ENCODE results near the gene FAIM2. TPM values are rescaled to one million over a fixed set of nuclear protein-coding genes. Genes with fewer than 3 reads are reported as not detected.

FAIM2 gene
- total and polyA plus RNA-seq, 9 of the 15 experiments (the other 6 are each of a cell fraction or from before 2014, with no cell fraction given): 0.01 to 0.10 TPM; not detected in 7

DNA sequence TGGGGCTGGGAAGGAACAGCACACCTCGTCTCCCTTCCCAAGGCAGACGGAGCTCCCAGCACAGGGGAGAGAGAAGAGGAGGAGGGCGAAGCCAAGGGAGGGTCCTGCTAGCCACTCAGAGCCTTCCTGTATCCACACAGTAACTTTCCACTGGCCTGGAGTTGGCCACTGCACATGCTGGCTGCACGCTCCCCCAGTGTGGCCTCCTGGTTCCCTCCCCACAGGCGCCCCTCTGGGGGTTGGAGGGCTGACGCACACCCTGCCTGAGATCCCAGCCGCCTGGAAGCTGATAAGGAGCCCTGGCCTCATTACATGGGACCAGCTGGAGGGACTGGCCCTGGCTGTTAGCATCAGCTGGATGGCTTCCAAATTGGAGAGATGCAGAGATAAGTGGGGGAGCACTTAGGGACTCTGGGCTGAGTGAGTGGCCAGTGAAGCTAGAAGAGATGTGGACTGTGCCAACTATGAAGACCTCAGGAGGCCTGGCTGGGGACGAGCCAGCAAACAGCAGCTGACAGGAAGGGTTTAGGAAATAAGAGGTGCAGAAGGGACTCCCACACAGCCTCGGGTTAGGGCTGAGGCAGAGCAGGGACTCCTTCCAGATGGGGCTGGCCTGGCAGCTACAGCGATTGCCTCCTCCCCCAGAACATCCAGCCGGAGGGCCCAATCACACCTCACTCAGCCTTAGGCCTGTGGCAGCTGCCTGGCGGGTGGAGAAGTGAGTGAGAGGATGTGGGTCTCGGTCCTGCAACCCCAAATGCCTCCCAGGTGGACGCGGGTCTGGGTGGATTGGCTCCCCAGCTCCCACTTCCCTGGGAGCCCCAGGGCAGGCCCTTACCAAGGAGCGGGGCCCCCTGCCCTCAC is 34.5 kb downstream of the FAIM2 start (continued):
- TF ChIP-seq, protein P1, sequence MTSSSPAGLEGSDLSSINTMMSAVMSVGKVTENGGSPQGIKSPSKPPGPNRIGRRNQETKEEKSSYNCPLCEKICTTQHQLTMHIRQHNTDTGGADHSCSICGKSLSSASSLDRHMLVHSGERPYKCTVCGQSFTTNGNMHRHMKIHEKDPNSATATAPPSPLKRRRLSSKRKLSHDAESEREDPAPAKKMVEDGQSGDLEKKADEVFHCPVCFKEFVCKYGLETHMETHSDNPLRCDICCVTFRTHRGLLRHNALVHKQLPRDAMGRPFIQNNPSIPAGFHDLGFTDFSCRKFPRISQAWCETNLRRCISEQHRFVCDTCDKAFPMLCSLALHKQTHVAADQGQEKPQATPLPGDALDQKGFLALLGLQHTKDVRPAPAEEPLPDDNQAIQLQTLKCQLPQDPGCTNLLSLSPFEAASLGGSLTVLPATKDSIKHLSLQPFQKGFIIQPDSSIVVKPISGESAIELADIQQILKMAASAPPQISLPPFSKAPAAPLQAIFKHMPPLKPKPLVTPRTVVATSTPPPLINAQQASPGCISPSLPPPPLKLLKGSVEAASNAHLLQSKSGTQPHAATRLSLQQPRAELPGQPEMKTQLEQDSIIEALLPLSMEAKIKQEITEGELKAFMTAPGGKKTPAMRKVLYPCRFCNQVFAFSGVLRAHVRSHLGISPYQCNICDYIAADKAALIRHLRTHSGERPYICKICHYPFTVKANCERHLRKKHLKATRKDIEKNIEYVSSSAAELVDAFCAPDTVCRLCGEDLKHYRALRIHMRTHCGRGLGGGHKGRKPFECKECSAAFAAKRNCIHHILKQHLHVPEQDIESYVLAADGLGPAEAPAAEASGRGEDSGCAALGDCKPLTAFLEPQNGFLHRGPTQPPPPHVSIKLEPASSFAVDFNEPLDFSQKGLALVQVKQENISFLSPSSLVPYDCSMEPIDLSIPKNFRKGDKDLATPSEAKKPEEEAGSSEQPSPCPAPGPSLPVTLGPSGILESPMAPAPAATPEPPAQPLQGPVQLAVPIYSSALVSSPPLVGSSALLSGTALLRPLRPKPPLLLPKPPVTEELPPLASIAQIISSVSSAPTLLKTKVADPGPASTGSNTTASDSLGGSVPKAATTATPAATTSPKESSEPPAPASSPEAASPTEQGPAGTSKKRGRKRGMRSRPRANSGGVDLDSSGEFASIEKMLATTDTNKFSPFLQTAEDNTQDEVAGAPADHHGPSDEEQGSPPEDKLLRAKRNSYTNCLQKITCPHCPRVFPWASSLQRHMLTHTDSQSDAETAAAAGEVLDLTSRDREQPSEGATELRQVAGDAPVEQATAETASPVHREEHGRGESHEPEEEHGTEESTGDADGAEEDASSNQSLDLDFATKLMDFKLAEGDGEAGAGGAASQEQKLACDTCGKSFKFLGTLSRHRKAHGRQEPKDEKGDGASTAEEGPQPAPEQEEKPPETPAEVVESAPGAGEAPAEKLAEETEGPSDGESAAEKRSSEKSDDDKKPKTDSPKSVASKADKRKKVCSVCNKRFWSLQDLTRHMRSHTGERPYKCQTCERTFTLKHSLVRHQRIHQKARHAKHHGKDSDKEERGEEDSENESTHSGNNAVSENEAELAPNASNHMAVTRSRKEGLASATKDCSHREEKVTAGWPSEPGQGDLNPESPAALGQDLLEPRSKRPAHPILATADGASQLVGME (CRISPR knock-in tag; IDR thresholded peaks at IDR 0.05): peak; percentile 70
- TF ChIP-seq, protein P2, sequence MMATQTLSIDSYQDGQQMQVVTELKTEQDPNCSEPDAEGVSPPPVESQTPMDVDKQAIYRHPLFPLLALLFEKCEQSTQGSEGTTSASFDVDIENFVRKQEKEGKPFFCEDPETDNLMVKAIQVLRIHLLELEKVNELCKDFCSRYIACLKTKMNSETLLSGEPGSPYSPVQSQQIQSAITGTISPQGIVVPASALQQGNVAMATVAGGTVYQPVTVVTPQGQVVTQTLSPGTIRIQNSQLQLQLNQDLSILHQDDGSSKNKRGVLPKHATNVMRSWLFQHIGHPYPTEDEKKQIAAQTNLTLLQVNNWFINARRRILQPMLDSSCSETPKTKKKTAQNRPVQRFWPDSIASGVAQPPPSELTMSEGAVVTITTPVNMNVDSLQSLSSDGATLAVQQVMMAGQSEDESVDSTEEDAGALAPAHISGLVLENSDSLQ (IDR thresholded peaks at IDR 0.05): peak; percentile 58
- TF ChIP-seq, protein P3, sequence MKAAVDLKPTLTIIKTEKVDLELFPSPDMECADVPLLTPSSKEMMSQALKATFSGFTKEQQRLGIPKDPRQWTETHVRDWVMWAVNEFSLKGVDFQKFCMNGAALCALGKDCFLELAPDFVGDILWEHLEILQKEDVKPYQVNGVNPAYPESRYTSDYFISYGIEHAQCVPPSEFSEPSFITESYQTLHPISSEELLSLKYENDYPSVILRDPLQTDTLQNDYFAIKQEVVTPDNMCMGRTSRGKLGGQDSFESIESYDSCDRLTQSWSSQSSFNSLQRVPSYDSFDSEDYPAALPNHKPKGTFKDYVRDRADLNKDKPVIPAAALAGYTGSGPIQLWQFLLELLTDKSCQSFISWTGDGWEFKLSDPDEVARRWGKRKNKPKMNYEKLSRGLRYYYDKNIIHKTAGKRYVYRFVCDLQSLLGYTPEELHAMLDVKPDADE (conservative IDR thresholded peaks at IDR 0.05; ENCODE audit: control insufficient read depth, low read depth, low read length): peak; percentile 93
- TF ChIP-seq, protein P4, sequence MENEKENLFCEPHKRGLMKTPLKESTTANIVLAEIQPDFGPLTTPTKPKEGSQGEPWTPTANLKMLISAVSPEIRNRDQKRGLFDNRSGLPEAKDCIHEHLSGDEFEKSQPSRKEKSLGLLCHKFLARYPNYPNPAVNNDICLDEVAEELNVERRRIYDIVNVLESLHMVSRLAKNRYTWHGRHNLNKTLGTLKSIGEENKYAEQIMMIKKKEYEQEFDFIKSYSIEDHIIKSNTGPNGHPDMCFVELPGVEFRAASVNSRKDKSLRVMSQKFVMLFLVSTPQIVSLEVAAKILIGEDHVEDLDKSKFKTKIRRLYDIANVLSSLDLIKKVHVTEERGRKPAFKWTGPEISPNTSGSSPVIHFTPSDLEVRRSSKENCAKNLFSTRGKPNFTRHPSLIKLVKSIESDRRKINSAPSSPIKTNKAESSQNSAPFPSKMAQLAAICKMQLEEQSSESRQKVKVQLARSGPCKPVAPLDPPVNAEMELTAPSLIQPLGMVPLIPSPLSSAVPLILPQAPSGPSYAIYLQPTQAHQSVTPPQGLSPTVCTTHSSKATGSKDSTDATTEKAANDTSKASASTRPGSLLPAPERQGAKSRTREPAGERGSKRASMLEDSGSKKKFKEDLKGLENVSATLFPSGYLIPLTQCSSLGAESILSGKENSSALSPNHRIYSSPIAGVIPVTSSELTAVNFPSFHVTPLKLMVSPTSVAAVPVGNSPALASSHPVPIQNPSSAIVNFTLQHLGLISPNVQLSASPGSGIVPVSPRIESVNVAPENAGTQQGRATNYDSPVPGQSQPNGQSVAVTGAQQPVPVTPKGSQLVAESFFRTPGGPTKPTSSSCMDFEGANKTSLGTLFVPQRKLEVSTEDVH (IDR thresholded peaks at IDR 0.05; ENCODE audit: low read depth, partially characterized antibody): peak; percentile 51
- TF ChIP-seq NCOA6 (IDR thresholded peaks at IDR 0.05) (no peak), RCOR1 (IDR thresholded peaks at IDR 0.05; ENCODE audit: borderline replicate concordance in 1 of 2, low read depth in 2 of 2, low read length in 2 of 2) (peak; percentile 73 to 98; a peak in 3 of 4 replicates), GATA2 (CRISPR knock-in tag; IDR thresholded peaks at IDR 0.05) (peak; percentile 100), ZNF311 (CRISPR knock-in tag; IDR thresholded peaks at IDR 0.05) (peak; percentile 79; the same call in 1 of the 2 replicates), SRSF9 (IDR thresholded peaks at IDR 0.05; ENCODE audit: borderline replicate concordance, low read depth, low read length) (no peak), SMARCE1 (IDR thresholded peaks at IDR 0.05) (peak; percentile 99), TRIM28 (IDR thresholded peaks at IDR 0.05) (peak; percentile 74), GATAD2B (IDR thresholded peaks at IDR 0.05; ENCODE audit: borderline replicate concordance) (peak; percentile 99), EWSR1 (IDR thresholded peaks at IDR 0.05; ENCODE audit: borderline replicate concordance, low read depth, partially characterized antibody) (no peak)
